HEK293 (cell line): ENCODE results near the gene PPP1CC.

ENCODE experiments used
- CTCF ChIA-PET: fragments of 350-600 bp; formaldehyde crosslinking; extraction: SDS; loops from one replicate; lab custom pipeline; 2021; ENCODE audit warnings: antibody characterized with exemption; lab: Yijun Ruan, JAX
- POLR2A ChIA-PET: fragments of 300-600 bp; formaldehyde crosslinking; extraction: SDS; loops from one replicate; lab custom pipeline; 2020; ENCODE audit warnings: antibody characterized with exemption, inconsistent platforms; lab: Yijun Ruan, JAX
- H3K27ac ChIP-seq: fragments of 200-500 bp; sonication (Bioruptor generic); 2 replicates; pipeline ENCODE4 v1.5.1; 2014; ENCODE audit warnings: low read depth, low read length, control low read depth, inconsistent platforms; ENCODE audit errors: extremely low read depth
- H3K36me3 ChIP-seq, 2 experiments: fragments of 200-500 bp in 1 of 2; sonication (Bioruptor generic) in 1 of 2; 1 replicate in 1 of 2; 2 replicates in 1 of 2; pipeline ENCODE4 v1.5.1; 2014 to 2017; ENCODE audit warnings: inconsistent platforms in 2 of 2, low read length in 2 of 2; ENCODE audit not compliant: control insufficient read depth in 2 of 2, insufficient read depth in 1 of 2
- H3K4me1 ChIP-seq: fragments of 200-500 bp; sonication (Bioruptor generic); 2 replicates; pipeline ENCODE4 v1.5.1; 2014; ENCODE audit warnings: mild to moderate bottlenecking, low read length, inconsistent platforms; ENCODE audit not compliant: control insufficient read depth, insufficient read depth
- H3K4me3 ChIP-seq: 2 replicates; pipeline ENCODE4 v1.5.1; 2011; ENCODE audit warnings: low read depth, mild to moderate bottlenecking, control low read depth, low read length, moderate library complexity
- H3K9me3 ChIP-seq: fragments of 200-500 bp; sonication (Bioruptor generic); 2 replicates; pipeline ENCODE4 v1.5.1; 2014; ENCODE audit warnings: low read depth, low read length, inconsistent platforms; ENCODE audit not compliant: control insufficient read depth, insufficient read depth
- AEBP2 ChIP-seq: fragments of 450-650 bp; formaldehyde crosslinking; IDR thresholded peaks from 2 replicates; pipeline ENCODE4 v1.5.1; 2016; ENCODE audit warnings: missing biosample characterization, missing genetic modification characterization, borderline replicate concordance
- KLF9 ChIP-seq: fragments of 450-650 bp; formaldehyde crosslinking; IDR thresholded peaks from 2 replicates; pipeline ENCODE4 v1.5.1; 2016; ENCODE audit warnings: missing biosample characterization, missing genetic modification characterization, low read depth
- TRIM28 ChIP-seq: IDR thresholded peaks from 2 replicates; pipeline ENCODE4 v1.6.1; 2011; ENCODE audit warnings: low read length, control low read depth, borderline replicate concordance
- ZNF121 ChIP-seq: fragments of 450-650 bp; formaldehyde crosslinking; IDR thresholded peaks from 2 replicates; pipeline ENCODE4 v1.5.1; 2016; ENCODE audit warnings: missing biosample characterization, missing genetic modification characterization
- ZNF146 ChIP-seq: fragments of 450-650 bp; formaldehyde crosslinking; IDR thresholded peaks from 2 replicates; pipeline ENCODE4 v1.5.1; 2016; ENCODE audit warnings: missing biosample characterization, missing genetic modification characterization
- ZNF148 ChIP-seq: fragments of 450-650 bp; formaldehyde crosslinking; IDR thresholded peaks from 2 replicates; pipeline ENCODE4 v1.5.0; 2017; ENCODE audit warnings: missing biosample characterization, missing genetic modification characterization, borderline replicate concordance
- ZNF169 ChIP-seq: fragments of 450-650 bp; formaldehyde crosslinking; IDR thresholded peaks from 2 replicates; pipeline ENCODE4 v1.5.1; 2016; ENCODE audit warnings: missing biosample characterization, missing genetic modification characterization
- ZNF184 ChIP-seq: fragments of 450-650 bp; IDR thresholded peaks from 2 replicates; pipeline ENCODE4 v1.5.1; 2018; ENCODE audit warnings: missing biosample characterization, mild to moderate bottlenecking, missing genetic modification characterization
- ZNF292 ChIP-seq: fragments of 450-650 bp; formaldehyde crosslinking; IDR thresholded peaks from 2 replicates; pipeline ENCODE4 v1.5.1; 2016; ENCODE audit warnings: low read depth, missing biosample characterization, missing genetic modification characterization, borderline replicate concordance
- ZNF404 ChIP-seq: fragments of 450-650 bp; formaldehyde crosslinking; IDR thresholded peaks from 2 replicates; pipeline ENCODE4 v1.5.1; 2017; ENCODE audit warnings: missing biosample characterization, missing genetic modification characterization
- ZNF510 ChIP-seq: fragments of 450-650 bp; formaldehyde crosslinking; IDR thresholded peaks from 2 replicates; pipeline ENCODE4 v1.5.1; 2018; ENCODE audit warnings: mild to moderate bottlenecking, missing genetic modification characterization, missing biosample characterization; ENCODE audit not compliant: insufficient replicate concordance
- ZNF513 ChIP-seq: fragments of 450-650 bp; IDR thresholded peaks from 2 replicates; pipeline ENCODE4 v1.5.1; 2018; ENCODE audit warnings: missing biosample characterization, missing genetic modification characterization
- ZNF529 ChIP-seq: fragments of 450-650 bp; formaldehyde crosslinking; IDR thresholded peaks from 2 replicates; pipeline ENCODE4 v1.5.1; 2017; ENCODE audit warnings: missing genetic modification characterization, missing biosample characterization; ENCODE audit not compliant: insufficient replicate concordance
- ZNF558 ChIP-seq: fragments of 450-650 bp; formaldehyde crosslinking; IDR thresholded peaks from 2 replicates; pipeline ENCODE4 v1.5.1; 2016; ENCODE audit warnings: missing biosample characterization, missing genetic modification characterization
- ZNF580 ChIP-seq: fragments of 450-650 bp; formaldehyde crosslinking; IDR thresholded peaks from 2 replicates; pipeline ENCODE4 v1.5.1; 2016; ENCODE audit warnings: missing biosample characterization, missing genetic modification characterization
- ZNF629 ChIP-seq: fragments of 450-650 bp; formaldehyde crosslinking; IDR thresholded peaks from 2 replicates; pipeline ENCODE4 v1.5.1; 2017; ENCODE audit warnings: missing biosample characterization, missing genetic modification characterization
- ZNF792 ChIP-seq: fragments of 450-650 bp; formaldehyde crosslinking; IDR thresholded peaks from 2 replicates; pipeline ENCODE4 v1.5.1; 2016; ENCODE audit warnings: missing biosample characterization, missing genetic modification characterization
- ZNF837 ChIP-seq: fragments of 450-650 bp; formaldehyde crosslinking; IDR thresholded peaks from 2 replicates; pipeline ENCODE4 v1.5.1; 2016; ENCODE audit warnings: missing biosample characterization, missing genetic modification characterization
- TF ChIP-seq, protein P1 (sequence below): fragments of 450-650 bp; formaldehyde crosslinking; IDR thresholded peaks from 2 replicates; pipeline ENCODE4 v1.5.1; 2017; ENCODE audit warnings: missing biosample characterization, mild to moderate bottlenecking, missing genetic modification characterization, moderate library complexity

The PPP1CC gene

GRCh38 chr12:110717037-110717436 lies 25.7 kb downstream of the PPP1CC start:
- peaks cover 28 to 49% of the 10 kb centered on the region in 2 experiments for H3K36me3 ChIP-seq
- TF ChIP-seq ZNF580 (tag by site-specific recombination) = no peak
- TF ChIP-seq ZNF292 = no peak
- TF ChIP-seq ZNF792 (tag by site-specific recombination) = no peak
- TF ChIP-seq ZNF121 (tag by site-specific recombination) = no peak
- no peak for TF ChIP-seq ZNF629 (tag by site-specific recombination)
- no peak for TF ChIP-seq ZNF529
- TF ChIP-seq AEBP2 = no peak
- no peak for TF ChIP-seq ZNF404 (tag by site-specific recombination)
- TF ChIP-seq ZNF513 (tag by site-specific recombination) = no peak
- no peak for TF ChIP-seq ZNF837 (tag by site-specific recombination)
- no peak for TF ChIP-seq ZNF510 (tag by site-specific recombination)
- no peak for TF ChIP-seq ZNF146
- no peak for TF ChIP-seq ZNF184 (tag by site-specific recombination)
- TF ChIP-seq, all 188 proteins: peak for 0
- Histone ChIP-seq H3K27ac (no peak overlapping the region), H3K4me1 (peaks cover under 1% of the 10 kb centered on the region; the same call in 1 of the 2 replicates), H3K4me3 (no peak overlapping the region), H3K9me3 (no peaks in the 10 kb centered on the region)
- CTCF ChIA-PET = interaction anchor here (0.6 kb wide), 1 partner anchor 169 kb away, joined by 3 read pairs; no protein-coding TSS in a partner anchor
- POLR2A ChIA-PET = no interaction called here

- ChIA-PET CTCF (interaction anchor here (0.7 to 1.0 kb wide), 2 partner anchors 11 to 107 kb away, joined by 3 read pairs; no protein-coding TSS in a partner anchor), POLR2A (no interaction called here)
- no peaks in the 10 kb centered on the region for H3K4me1 ChIP-seq
- no peaks in the 10 kb centered on the region; a peak in 1 of 3 replicates for H3K36me3 ChIP-seq
- no peak overlapping the region for H3K27ac ChIP-seq
- TF ChIP-seq TRIM28 (no peak), ZNF148 (tag by site-specific recombination) (no peak), ZNF169 (tag by site-specific recombination) (no peak), KLF9 (tag by site-specific recombination) (no peak), ZNF558 (tag by site-specific recombination) (peak; percentile 96)
- TF ChIP-seq, protein P1, sequence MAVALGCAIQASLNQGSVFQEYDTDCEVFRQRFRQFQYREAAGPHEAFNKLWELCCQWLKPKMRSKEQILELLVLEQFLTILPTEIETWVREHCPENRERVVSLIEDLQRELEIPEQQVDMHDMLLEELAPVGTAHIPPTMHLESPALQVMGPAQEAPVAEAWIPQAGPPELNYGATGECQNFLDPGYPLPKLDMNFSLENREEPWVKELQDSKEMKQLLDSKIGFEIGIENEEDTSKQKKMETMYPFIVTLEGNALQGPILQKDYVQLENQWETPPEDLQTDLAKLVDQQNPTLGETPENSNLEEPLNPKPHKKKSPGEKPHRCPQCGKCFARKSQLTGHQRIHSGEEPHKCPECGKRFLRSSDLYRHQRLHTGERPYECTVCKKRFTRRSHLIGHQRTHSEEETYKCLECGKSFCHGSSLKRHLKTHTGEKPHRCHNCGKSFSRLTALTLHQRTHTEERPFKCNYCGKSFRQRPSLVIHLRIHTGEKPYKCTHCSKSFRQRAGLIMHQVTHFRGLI (tag by site-specific recombination) = no peak
- no peaks in the 10 kb centered on the region for H3K9me3 ChIP-seq
- no peak overlapping the region for H3K4me3 ChIP-seq
Observed at GRCh38 chr12:110708917-110709316, 33.8 kb downstream of the PPP1CC start.
